Nephron (organoid): ENCODE data around the gene PTHLH.

Experiments used
- H3K27ac Mint-ChIP-seq, 3 experiments: 2 replicates each; pipeline ENCODE4 v1.8.0; 2020; ENCODE audit warnings: mixed read lengths in 3 of 3, mild to moderate bottlenecking in 2 of 3, moderate library complexity in 1 of 3
- H3K27me3 Mint-ChIP-seq: 2 replicates; pipeline ENCODE4 v1.8.0; 2021; ENCODE audit warnings: low read depth, mild to moderate bottlenecking, moderate library complexity, mixed read lengths
- H3K36me3 Mint-ChIP-seq: 2 replicates; pipeline ENCODE4 v1.8.0; 2020; ENCODE audit warnings: low read depth, mixed read lengths
- H3K4me1 Mint-ChIP-seq: 2 replicates; pipeline ENCODE4 v1.8.0; 2020; ENCODE audit warnings: mixed read lengths
- H3K4me3 Mint-ChIP-seq, 3 experiments: 2 replicates each; pipeline ENCODE4 v1.8.0; 2020; ENCODE audit warnings: mild to moderate bottlenecking in 3 of 3, mixed read lengths in 3 of 3, moderate library complexity in 2 of 3
- H3K9me3 Mint-ChIP-seq: 2 replicates; pipeline ENCODE4 v1.8.0; 2020; ENCODE audit warnings: mixed read lengths
- CTCF ChIP-seq, 3 experiments: fragments of 200-600 bp; sonication (generic); IDR thresholded peaks; one replicate each; pipeline ENCODE4 v1.5.0; 2021; ENCODE audit warnings: antibody characterized with exemption in 3 of 3; ENCODE audit not compliant: unreplicated experiment in 3 of 3

Gene PTHLH

GRCh38 chr12:27919671-27920235, 52.8 kb downstream of the PTHLH start:
- Mint-ChIP-seq H3K27ac (peak overlapping the region in 2 of 3 experiments; percentile 7 to 17), H3K4me1 (peaks cover 19% of the 10 kb centered on the region), H3K36me3 (no peaks in the 10 kb centered on the region), H3K4me3 (no peak overlapping the region), H3K9me3 (no peaks in the 10 kb centered on the region), H3K27me3 (no peaks in the 10 kb centered on the region)
- no peak for TF ChIP-seq CTCF (IDR thresholded peaks at IDR 0.05; ENCODE audit: unreplicated experiment in 3 of 3)

GRCh38 chr12:27915536-27915935, 57.0 kb downstream of the PTHLH start:
- no peak for TF ChIP-seq CTCF (IDR thresholded peaks at IDR 0.05; ENCODE audit: unreplicated experiment in 3 of 3)
- Mint-ChIP-seq H3K4me3 (no peak overlapping the region), H3K4me1 (peaks cover 27% of the 10 kb centered on the region), H3K9me3 (no peaks in the 10 kb centered on the region), H3K36me3 (no peaks in the 10 kb centered on the region), H3K27ac (peak overlapping the region in 1 of 3 experiments; percentile 23), H3K27me3 (no peaks in the 10 kb centered on the region)

- no peak for TF ChIP-seq CTCF (IDR thresholded peaks at IDR 0.05; ENCODE audit: unreplicated experiment in 3 of 3)
- Mint-ChIP-seq H3K27me3 (no peaks in the 10 kb centered on the region), H3K27ac (peak overlapping the region in 1 of 3 experiments; percentile 23), H3K36me3 (no peaks in the 10 kb centered on the region), H3K4me3 (no peak overlapping the region), H3K9me3 (no peaks in the 10 kb centered on the region), H3K4me1 (peaks cover 24% of the 10 kb centered on the region)
These were observed 57.5 kb downstream of the PTHLH start for GRCh38 chr12:27915021-27915420.

GRCh38 chr12:27913999-27914614, 58.4 kb downstream of the PTHLH start:
- H3K4me1 Mint-ChIP-seq: peaks cover 18% of the 10 kb centered on the region
- H3K4me3 Mint-ChIP-seq: no peak overlapping the region
- no peaks in the 10 kb centered on the region for H3K27me3 Mint-ChIP-seq
- no peak for TF ChIP-seq CTCF (IDR thresholded peaks at IDR 0.05; ENCODE audit: unreplicated experiment in 3 of 3)
- H3K9me3 Mint-ChIP-seq: no peaks in the 10 kb centered on the region
- no peaks in the 10 kb centered on the region for H3K36me3 Mint-ChIP-seq
- no peak overlapping the region for H3K27ac Mint-ChIP-seq

- Mint-ChIP-seq H3K36me3 (no peaks in the 10 kb centered on the region), H3K4me3 (no peak overlapping the region), H3K27ac (no peak overlapping the region), H3K27me3 (no peaks in the 10 kb centered on the region), H3K9me3 (no peaks in the 10 kb centered on the region), H3K4me1 (peaks cover 18% of the 10 kb centered on the region)
- TF ChIP-seq CTCF (IDR thresholded peaks at IDR 0.05; ENCODE audit: unreplicated experiment in 3 of 3): no peak
These were observed 61.1 kb downstream of the PTHLH start for GRCh38 chr12:27911397-27911796.
